Smooth muscle cell (in vitro differentiated cells): Measurements from ENCODE around the gene PRDM16. TPM values are rescaled to one million over a fixed set of nuclear protein-coding genes. Genes with fewer than 3 reads are reported as not detected.

ENCODE experiments used
- DNase-seq: peaks from one replicate; lab custom pipeline; 2025; ENCODE audit not compliant: unreplicated experiment; lab: John Stamatoyannopoulos, UW
- H2AFZ ChIP-seq: fragments of 200-600 bp; sonication (generic); 2 replicates; pipeline ENCODE4 v1.6.0; 2016; ENCODE audit warnings: antibody characterized with exemption, low read depth, mild to moderate bottlenecking
- H3F3A ChIP-seq: fragments of 200-600 bp; sonication (generic); 2 replicates; pipeline ENCODE4 v1.6.0; 2017; ENCODE audit warnings: antibody characterized with exemption, low read depth
- H3K27ac ChIP-seq: fragments of 200-600 bp; sonication (generic); 2 replicates; pipeline ENCODE4 v1.5.1; 2016; ENCODE audit warnings: low read depth, mild to moderate bottlenecking
- H3K27me3 ChIP-seq: fragments of 200-600 bp; sonication (generic); 2 replicates; pipeline ENCODE4 v1.6.1; 2016; ENCODE audit warnings: low read depth, mild to moderate bottlenecking
- H3K36me3 ChIP-seq: fragments of 200-600 bp; sonication (generic); 2 replicates; pipeline ENCODE4 v1.5.1; 2016; ENCODE audit warnings: low read depth
- H3K4me1 ChIP-seq: fragments of 200-600 bp; sonication (generic); 2 replicates; pipeline ENCODE4 v1.5.1; 2016; ENCODE audit warnings: low read depth
- H3K4me2 ChIP-seq: fragments of 200-600 bp; sonication (generic); 2 replicates; pipeline ENCODE4 v1.6.0; 2016; ENCODE audit warnings: mild to moderate bottlenecking
- H3K4me3 ChIP-seq: fragments of 200-600 bp; sonication (generic); 2 replicates; pipeline ENCODE4 v1.5.1; 2016; ENCODE audit warnings: mild to moderate bottlenecking
- H3K79me2 ChIP-seq: fragments of 200-600 bp; sonication (generic); 2 replicates; pipeline ENCODE4 v1.6.0; 2016; ENCODE audit warnings: low read depth, mild to moderate bottlenecking
- H3K9ac ChIP-seq: fragments of 200-600 bp; sonication (generic); 2 replicates; pipeline ENCODE4 v1.6.0; 2016; ENCODE audit warnings: low read depth
- H3K9me3 ChIP-seq: fragments of 200-600 bp; sonication (generic); replicated peaks from 2 replicates; pipeline ENCODE4 v1.5.1; 2016; ENCODE audit warnings: low read depth
- H4K20me1 ChIP-seq: fragments of 200-600 bp; sonication (generic); 2 replicates; pipeline ENCODE4 v1.6.0; 2016; ENCODE audit warnings: low read depth
- WGBS: methylation state at CpG from one replicate; pipeline ENCODE4 v1.1.7; 2016; ENCODE audit warnings: low lambda C conversion rate; 5-methylcytosine and 5-hydroxymethylcytosine counted together
- polyA plus RNA-seq: library from polyadenylated mRNA; unstranded; fragments of >200 nt; fragmentation: Nextera tagmentation; extraction: Ambion mirVana; gene quantifications from 2 replicates; pipeline ENCODE4 v1.2.1, GENCODE V29; 2016
- total RNA-seq: library from RNA; depleted of rRNA; stranded (reverse); fragments of >200 nt; gene quantifications from 2 replicates; pipeline ENCODE4 v1.2.3, GENCODE V29; 2014
- TF ChIP-seq, protein P1 (sequence below): fragments of 200-600 bp; sonication (generic); IDR thresholded peaks from 2 replicates; pipeline ENCODE4 v1.5.1; 2017; ENCODE audit warnings: borderline replicate concordance, mild to moderate bottlenecking, antibody characterized with exemption; ENCODE audit not compliant: insufficient read depth, poor library complexity, severe bottlenecking

The PRDM16 gene
- total and polyA plus RNA-seq, 2 experiments from 2014 or later, result 0.72 to 1.3 TPM

DNA sequence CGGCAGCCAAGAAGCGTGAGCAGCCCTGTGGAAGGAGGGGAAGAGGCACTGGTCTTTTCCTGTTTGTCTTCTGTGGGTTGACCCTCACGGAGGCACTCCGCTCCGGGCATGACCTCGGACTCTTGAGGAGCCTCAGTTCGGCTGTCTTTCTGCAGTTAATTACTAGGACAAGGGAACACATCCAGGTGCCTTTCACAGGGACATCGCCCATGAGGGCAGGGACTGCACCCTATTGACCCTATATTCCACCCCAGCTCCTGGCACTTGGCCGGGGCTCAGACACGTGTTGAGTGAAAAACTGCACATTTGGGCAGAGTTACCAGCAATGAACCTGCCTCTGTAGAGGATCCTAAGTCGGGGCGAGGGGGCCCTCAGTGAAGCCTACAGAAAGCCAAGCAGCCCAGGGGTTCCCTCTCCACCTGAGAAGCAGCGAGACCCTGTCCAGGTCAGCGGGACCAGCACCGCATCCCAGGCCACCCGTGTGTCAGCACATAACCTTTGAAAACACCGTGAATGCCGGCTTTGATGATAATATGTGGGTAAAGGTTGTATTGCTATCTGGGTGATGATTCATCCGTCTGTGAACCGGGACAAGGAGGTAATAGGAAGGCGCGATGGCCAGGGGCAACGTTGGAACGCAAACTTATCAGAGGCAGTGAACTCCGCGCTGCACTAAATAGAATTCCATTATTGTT, 224.0 kb downstream of the PRDM16 start:
- no peak for DNase-seq
- no peak overlapping the region for H2AFZ ChIP-seq
- WGBS, result 76% methylated on average over 26 of the region's 26 CpGs
- H3K9ac ChIP-seq, result no peak overlapping the region
- H3K4me1 ChIP-seq, result no peaks in the 10 kb centered on the region
- no peaks in the 10 kb centered on the region for H3K27me3 ChIP-seq
- no peak overlapping the region for H3K4me3 ChIP-seq
- H3K27ac ChIP-seq, result no peak overlapping the region
- H4K20me1 ChIP-seq, result no peaks in the 10 kb centered on the region
- H3K9me3 ChIP-seq, result no peaks in the 10 kb centered on the region
- no peaks in the 10 kb centered on the region for H3K79me2 ChIP-seq
- H3K36me3 ChIP-seq, result no peaks in the 10 kb centered on the region
- TF ChIP-seq, protein P1, sequence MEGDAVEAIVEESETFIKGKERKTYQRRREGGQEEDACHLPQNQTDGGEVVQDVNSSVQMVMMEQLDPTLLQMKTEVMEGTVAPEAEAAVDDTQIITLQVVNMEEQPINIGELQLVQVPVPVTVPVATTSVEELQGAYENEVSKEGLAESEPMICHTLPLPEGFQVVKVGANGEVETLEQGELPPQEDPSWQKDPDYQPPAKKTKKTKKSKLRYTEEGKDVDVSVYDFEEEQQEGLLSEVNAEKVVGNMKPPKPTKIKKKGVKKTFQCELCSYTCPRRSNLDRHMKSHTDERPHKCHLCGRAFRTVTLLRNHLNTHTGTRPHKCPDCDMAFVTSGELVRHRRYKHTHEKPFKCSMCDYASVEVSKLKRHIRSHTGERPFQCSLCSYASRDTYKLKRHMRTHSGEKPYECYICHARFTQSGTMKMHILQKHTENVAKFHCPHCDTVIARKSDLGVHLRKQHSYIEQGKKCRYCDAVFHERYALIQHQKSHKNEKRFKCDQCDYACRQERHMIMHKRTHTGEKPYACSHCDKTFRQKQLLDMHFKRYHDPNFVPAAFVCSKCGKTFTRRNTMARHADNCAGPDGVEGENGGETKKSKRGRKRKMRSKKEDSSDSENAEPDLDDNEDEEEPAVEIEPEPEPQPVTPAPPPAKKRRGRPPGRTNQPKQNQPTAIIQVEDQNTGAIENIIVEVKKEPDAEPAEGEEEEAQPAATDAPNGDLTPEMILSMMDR, result no peak
- no peaks in the 10 kb centered on the region for H3F3A ChIP-seq
- H3K4me2 ChIP-seq, result no peak overlapping the region

DNA sequence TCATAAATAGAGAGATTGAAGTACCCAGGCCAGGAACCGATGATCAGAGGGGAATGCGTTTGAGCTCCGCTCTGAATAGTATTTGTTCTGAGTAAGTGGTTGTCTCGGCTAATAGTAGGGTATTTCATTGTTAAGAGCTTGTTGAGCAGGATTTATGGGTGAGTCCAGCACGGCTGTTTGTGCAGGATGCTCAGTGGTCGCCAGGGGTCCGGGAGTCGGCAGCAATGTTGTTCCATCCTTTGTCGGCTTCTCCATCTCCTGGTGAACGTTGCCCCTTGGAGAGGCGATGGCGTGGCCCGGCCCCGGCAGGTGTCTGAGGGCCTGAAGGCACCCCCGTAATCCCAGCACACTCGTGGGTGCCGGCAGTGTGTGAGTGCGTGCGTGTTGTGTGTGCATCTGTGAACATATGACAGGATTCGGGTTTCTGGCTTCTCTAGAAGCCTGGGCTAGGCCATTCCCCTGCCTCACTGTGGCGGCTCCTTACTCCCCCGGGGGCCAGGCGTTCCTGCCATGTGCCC, 224.6 kb downstream of the PRDM16 start:
- Histone ChIP-seq H3F3A (no peaks in the 10 kb centered on the region), H2AFZ (no peak overlapping the region), H3K9me3 (no peaks in the 10 kb centered on the region), H3K79me2 (no peaks in the 10 kb centered on the region), H3K27me3 (no peaks in the 10 kb centered on the region), H3K4me3 (no peak overlapping the region), H3K4me1 (no peaks in the 10 kb centered on the region), H3K36me3 (no peaks in the 10 kb centered on the region), H4K20me1 (no peaks in the 10 kb centered on the region), H3K27ac (no peak overlapping the region), H3K9ac (no peak overlapping the region), H3K4me2 (no peak overlapping the region)
- TF ChIP-seq, protein P1, result no peak
- 88% methylated on average over 23 of the region's 23 CpGs for WGBS
- DNase-seq, result no peak

DNA sequence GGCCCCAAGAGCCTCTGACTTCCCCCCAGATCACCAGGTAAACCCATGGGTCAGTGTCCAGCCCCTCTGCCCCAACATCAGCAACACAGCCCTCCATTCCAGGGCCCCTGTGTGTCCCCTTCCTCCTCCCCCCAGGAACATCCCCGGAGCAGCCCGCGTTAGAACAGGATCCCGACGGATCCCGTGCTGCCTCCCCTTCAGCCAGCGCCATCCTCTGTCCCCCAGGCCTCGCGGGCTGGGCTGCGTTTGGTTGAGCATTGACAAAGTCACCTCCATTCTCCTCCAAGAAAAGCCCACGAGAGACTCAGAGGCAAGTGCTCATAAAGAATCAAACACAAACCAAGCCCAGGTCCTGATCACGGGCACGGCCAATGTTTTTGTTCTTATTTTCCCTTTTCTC, 225.4 kb downstream of the PRDM16 start:
- TF ChIP-seq, protein P1, result no peak
- H3K4me1 ChIP-seq, result no peaks in the 10 kb centered on the region
- no peak overlapping the region for H2AFZ ChIP-seq
- 94% methylated on average over 13 of the region's 13 CpGs for WGBS
- no peak for DNase-seq
- no peaks in the 10 kb centered on the region for H3K9me3 ChIP-seq
- H3K27ac ChIP-seq, result no peak overlapping the region
- no peaks in the 10 kb centered on the region for H4K20me1 ChIP-seq
- no peaks in the 10 kb centered on the region for H3K36me3 ChIP-seq
- no peak overlapping the region for H3K4me3 ChIP-seq
- no peaks in the 10 kb centered on the region for H3F3A ChIP-seq
- H3K4me2 ChIP-seq, result no peak overlapping the region
- no peaks in the 10 kb centered on the region for H3K79me2 ChIP-seq
- H3K9ac ChIP-seq, result no peak overlapping the region
- no peaks in the 10 kb centered on the region for H3K27me3 ChIP-seq

DNA sequence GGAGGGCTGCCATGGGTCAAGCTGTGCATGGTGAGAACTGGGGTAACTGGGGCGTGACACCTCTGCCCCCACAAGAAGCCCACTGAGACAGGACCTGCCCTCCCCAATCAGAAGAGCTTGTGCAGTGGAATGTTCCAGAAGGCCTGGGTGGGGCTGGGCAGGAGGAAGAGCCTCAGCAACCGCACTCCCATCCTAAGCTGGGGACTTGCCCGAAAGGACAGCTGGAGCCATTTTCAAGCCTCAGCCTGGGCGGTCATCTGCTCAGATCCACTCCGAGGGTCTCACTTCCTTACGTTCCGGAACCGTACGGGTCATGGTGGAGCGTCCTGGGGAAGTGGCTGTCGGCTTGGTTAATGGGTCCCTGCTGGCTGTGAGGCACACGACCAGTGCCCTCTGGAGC, 226.8 kb downstream of the PRDM16 start:
- Histone ChIP-seq H3K27ac (no peak overlapping the region), H3K4me2 (no peak overlapping the region), H3K79me2 (no peaks in the 10 kb centered on the region), H3K9ac (no peak overlapping the region), H3K9me3 (no peaks in the 10 kb centered on the region), H3K4me1 (no peaks in the 10 kb centered on the region), H3K27me3 (no peaks in the 10 kb centered on the region), H4K20me1 (no peaks in the 10 kb centered on the region), H3K36me3 (no peaks in the 10 kb centered on the region), H3K4me3 (no peak overlapping the region), H2AFZ (no peak overlapping the region), H3F3A (no peaks in the 10 kb centered on the region)
- WGBS, result 88% methylated on average over 12 of the region's 12 CpGs
- no peak for DNase-seq
- TF ChIP-seq, protein P1, result no peak
